ENCODE measurements around the gene TTC21A. TPM values are rescaled to one million over a fixed set of nuclear protein-coding genes. Genes with fewer than 3 reads are reported as not detected.

The TTC21A gene
- total RNA-seq, 1 donor from 2014 or later: 6.8 TPM

DNA sequence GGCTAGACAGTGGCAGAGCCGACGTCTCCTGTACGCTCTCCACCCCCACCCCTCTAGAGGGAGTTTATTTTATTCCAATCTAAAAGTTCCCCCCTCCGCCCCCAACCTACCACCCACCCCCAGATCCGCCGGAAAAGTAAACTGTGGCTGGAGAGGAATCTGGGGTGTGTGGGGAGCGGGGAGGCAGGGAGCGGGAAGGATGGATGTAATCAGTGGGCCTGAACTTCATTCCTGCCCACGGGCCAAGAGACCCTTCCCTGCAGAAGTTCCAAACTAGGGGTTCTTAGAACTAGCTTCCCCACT lies 46.4 kb downstream of the TTC21A start:
- Mint-ChIP-seq H3K4me3 (peak overlapping the region; percentile 89), H3K36me3 (ENCODE audit: low read depth) (no peaks in the 10 kb centered on the region), H3K27ac (ENCODE audit: unreplicated experiment) (no peak overlapping the region), H3K9me3 (no peaks in the 10 kb centered on the region), H3K27me3 (ENCODE audit: low read depth) (peaks cover 33% of the 10 kb centered on the region), H3K4me1 (peaks cover 45% of the 10 kb centered on the region)
- TF ChIP-seq, protein P1, sequence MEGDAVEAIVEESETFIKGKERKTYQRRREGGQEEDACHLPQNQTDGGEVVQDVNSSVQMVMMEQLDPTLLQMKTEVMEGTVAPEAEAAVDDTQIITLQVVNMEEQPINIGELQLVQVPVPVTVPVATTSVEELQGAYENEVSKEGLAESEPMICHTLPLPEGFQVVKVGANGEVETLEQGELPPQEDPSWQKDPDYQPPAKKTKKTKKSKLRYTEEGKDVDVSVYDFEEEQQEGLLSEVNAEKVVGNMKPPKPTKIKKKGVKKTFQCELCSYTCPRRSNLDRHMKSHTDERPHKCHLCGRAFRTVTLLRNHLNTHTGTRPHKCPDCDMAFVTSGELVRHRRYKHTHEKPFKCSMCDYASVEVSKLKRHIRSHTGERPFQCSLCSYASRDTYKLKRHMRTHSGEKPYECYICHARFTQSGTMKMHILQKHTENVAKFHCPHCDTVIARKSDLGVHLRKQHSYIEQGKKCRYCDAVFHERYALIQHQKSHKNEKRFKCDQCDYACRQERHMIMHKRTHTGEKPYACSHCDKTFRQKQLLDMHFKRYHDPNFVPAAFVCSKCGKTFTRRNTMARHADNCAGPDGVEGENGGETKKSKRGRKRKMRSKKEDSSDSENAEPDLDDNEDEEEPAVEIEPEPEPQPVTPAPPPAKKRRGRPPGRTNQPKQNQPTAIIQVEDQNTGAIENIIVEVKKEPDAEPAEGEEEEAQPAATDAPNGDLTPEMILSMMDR (conservative IDR thresholded peaks at IDR 0.05): peak; percentile 24
- DNase-seq (ENCODE audit: low read depth, low spot score): no peak

DNA sequence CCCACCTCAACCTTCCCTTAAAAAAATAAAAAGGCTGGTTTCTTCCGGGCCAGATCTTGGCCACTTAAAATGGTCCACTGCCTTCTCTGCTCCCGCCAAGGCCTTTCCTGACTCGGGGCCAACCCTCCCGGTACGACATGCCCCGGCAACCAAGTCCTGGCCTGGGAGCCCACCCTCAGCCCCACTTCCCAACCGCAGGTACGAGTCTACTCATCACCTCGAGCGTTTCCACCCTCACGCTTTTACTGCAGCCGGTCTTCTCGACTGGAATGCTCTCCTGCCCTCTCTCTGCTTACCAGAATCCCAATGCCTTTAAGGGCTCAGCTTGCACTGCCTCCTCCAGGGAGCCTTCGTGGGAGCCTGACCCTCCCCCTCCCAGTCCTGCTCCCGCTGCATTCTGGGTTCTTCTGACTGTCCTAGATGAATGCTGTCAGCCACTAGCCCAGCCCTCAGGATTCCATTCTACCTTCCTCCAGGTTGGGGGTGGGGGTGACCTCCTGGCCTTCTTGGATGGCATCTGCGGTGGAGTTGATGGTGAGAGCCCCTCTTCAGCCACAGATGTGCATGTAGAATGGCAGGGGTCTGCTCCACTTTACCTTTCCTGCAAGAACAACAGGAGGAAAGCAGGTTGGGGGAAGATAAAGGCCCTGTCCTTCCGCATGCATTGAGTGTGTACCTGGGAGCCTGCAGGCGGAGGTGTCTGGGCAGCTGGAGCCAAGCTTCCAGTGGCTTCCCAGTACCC lies 47.0 kb downstream of the TTC21A start:
- no peaks in the 10 kb centered on the region for H3K36me3 Mint-ChIP-seq (ENCODE audit: low read depth)
- peaks cover 37% of the 10 kb centered on the region for H3K27me3 Mint-ChIP-seq (ENCODE audit: low read depth)
- peak overlapping the region; percentile 89 for H3K4me3 Mint-ChIP-seq
- peak overlapping the region; percentile 78 for H3K27ac Mint-ChIP-seq (ENCODE audit: unreplicated experiment)
- no peak for DNase-seq (ENCODE audit: low read depth, low spot score)
- TF ChIP-seq, protein P1 (conservative IDR thresholded peaks at IDR 0.05): no peak
- no peaks in the 10 kb centered on the region for H3K9me3 Mint-ChIP-seq
- H3K4me1 Mint-ChIP-seq: peaks cover 39% of the 10 kb centered on the region

DNA sequence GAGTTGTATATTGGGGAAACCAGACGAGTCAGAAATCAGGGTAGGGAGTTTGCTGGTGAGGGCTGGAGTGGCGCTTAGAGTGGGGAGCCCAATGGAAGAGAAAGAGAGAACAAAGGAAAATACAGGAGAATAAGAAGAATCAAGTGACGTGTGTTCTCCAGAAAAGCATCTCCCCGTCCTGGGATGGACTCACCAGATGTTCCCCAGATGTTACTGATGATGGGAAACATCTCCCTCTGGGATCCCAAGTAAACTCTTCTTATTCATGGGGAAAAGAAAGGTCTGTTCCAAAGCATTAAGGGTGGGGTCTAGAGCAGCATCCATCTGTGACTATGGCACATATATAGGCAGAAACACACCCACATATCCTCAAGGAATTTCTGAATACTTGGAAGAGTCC lies 48.9 kb downstream of the TTC21A start:
- Mint-ChIP-seq H3K9me3 (no peaks in the 10 kb centered on the region), H3K27me3 (ENCODE audit: low read depth) (peaks cover 29% of the 10 kb centered on the region), H3K4me3 (peak overlapping the region; percentile 63), H3K36me3 (ENCODE audit: low read depth) (no peaks in the 10 kb centered on the region), H3K4me1 (peaks cover 20% of the 10 kb centered on the region), H3K27ac (ENCODE audit: unreplicated experiment) (no peak overlapping the region)
- TF ChIP-seq, protein P1 (conservative IDR thresholded peaks at IDR 0.05): no peak
- no peak for DNase-seq (ENCODE audit: low read depth, low spot score)

DNA sequence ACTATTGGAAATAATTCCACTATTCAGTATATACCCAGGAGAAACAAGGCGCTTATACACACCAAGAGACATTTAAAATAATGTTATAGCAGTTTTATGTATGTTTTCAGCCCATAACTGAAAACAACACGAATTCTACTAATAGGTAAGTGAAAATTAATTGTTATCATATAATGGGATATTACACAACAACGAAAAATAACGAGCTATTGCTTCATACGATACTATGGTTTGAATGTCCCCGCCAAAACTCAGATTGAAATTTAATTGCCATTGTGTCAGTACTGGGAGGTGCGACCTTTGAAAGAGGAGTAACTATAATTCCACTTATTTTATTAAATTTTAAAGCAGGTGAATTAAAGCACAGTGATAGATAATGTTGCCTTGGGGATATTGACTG lies 49.9 kb downstream of the TTC21A start:
- Mint-ChIP-seq H3K27me3 (ENCODE audit: low read depth) (peaks cover 23% of the 10 kb centered on the region), H3K9me3 (no peaks in the 10 kb centered on the region), H3K4me3 (no peak overlapping the region), H3K36me3 (ENCODE audit: low read depth) (no peaks in the 10 kb centered on the region), H3K27ac (ENCODE audit: unreplicated experiment) (no peak overlapping the region), H3K4me1 (peaks cover 10% of the 10 kb centered on the region)
- TF ChIP-seq, protein P1 (conservative IDR thresholded peaks at IDR 0.05): no peak
- DNase-seq (ENCODE audit: low read depth, low spot score): no peak

DNA sequence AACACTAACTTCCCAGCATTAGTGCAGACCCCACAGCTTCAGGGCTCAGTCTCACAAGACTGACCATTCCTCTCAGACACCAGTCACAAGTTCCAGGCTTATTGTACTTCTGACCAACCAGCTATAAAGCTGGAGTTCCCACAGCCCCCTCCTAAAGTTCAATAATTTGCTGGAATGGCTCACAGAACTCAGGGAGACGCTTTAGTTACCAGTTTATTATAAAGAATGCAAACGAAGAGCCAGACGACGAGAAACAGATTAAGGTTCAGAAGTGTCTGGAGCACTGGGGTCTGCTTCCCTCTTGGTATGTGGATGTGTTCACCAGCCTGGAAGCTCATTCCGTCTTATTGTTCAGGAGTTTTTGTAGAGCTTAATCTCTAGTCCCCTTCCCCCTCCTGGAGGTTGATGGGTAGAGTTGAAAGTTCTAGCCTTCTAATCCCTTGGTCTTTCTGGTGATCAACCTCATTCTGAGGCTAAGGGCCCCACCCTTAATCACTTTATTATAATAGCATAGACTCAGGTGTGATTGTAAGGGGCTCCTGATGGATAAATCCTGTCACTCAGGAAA lies 50.8 kb downstream of the TTC21A start:
- Mint-ChIP-seq H3K27me3 (ENCODE audit: low read depth) (peaks cover 19% of the 10 kb centered on the region), H3K9me3 (no peaks in the 10 kb centered on the region), H3K4me1 (peaks cover 7% of the 10 kb centered on the region), H3K36me3 (ENCODE audit: low read depth) (no peaks in the 10 kb centered on the region), H3K4me3 (no peak overlapping the region), H3K27ac (ENCODE audit: unreplicated experiment) (no peak overlapping the region)
- no peak for DNase-seq (ENCODE audit: low read depth, low spot score)
- TF ChIP-seq, protein P1 (conservative IDR thresholded peaks at IDR 0.05): no peak
